ENCODE results near the gene CRY1. TPM values are rescaled to one million over a fixed set of nuclear protein-coding genes. Genes with fewer than 3 reads are reported as not detected.
"Not testable (repeated sequence)": the region's sequence is repeated elsewhere in the genome, so short reads cannot be mapped to it uniquely, and the experiment has no call there.

The CRY1 gene
- total RNA-seq, 1 experiment from 2014 or later: 38.0 TPM

DNA sequence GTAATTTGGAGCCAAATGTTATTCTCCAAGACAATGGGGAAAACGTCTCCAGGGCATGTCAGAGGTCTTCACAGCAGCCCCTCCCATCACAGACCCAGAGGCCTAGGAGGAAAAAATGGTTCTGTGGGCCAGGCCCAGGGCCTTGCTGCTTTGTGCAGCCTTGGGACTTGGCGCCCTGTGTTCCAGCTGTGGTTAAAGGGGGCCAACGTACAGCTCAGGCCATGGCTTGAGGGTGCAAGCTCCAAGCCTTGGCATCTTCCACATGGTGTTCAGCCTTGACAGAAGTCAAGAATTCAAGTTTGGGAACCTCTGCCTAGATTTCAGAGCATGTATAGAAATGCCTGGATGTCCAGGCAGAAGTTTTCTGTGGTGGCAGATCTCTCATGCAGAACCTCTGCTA is 3.2 kb upstream of the CRY1 start:
- H3K27ac ChIP-seq: no peak overlapping the region
- DNase-seq: no peak

DNA sequence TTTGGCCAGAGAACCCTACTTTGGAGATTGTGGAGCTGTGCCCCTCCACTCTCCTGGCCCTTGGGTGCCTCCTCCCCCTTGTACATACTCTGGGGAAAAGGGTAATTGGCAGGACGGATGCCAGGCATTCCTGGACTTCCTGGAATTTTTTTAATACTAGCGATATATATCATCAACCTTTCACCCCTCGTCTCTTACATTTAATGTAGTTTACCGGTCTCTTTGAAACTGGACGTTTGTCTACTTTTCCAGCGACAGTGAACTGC is 767 bp upstream of the CRY1 start:
- DNase-seq: no peak
- H3K9me3 ChIP-seq (replicated peaks): no peaks in the 10 kb centered on the region
- no peaks in the 10 kb centered on the region for H3K27me3 ChIP-seq
- H3K27ac ChIP-seq: peak overlapping the region; percentile 91
- peaks cover 4% of the 10 kb centered on the region for H3K4me1 ChIP-seq
- H3K4me3 ChIP-seq: peak overlapping the region; percentile 76
- H3K36me3 ChIP-seq: no peaks in the 10 kb centered on the region

More for the DNA sequence above, 3.2 kb upstream of the CRY1 start:
- peaks cover 4% of the 10 kb centered on the region for H3K4me1 ChIP-seq
- no peaks in the 10 kb centered on the region for H3K9me3 ChIP-seq (replicated peaks)
- no peaks in the 10 kb centered on the region for H3K36me3 ChIP-seq
- H3K27me3 ChIP-seq: no peaks in the 10 kb centered on the region
- no peak overlapping the region for H3K4me3 ChIP-seq

DNA sequence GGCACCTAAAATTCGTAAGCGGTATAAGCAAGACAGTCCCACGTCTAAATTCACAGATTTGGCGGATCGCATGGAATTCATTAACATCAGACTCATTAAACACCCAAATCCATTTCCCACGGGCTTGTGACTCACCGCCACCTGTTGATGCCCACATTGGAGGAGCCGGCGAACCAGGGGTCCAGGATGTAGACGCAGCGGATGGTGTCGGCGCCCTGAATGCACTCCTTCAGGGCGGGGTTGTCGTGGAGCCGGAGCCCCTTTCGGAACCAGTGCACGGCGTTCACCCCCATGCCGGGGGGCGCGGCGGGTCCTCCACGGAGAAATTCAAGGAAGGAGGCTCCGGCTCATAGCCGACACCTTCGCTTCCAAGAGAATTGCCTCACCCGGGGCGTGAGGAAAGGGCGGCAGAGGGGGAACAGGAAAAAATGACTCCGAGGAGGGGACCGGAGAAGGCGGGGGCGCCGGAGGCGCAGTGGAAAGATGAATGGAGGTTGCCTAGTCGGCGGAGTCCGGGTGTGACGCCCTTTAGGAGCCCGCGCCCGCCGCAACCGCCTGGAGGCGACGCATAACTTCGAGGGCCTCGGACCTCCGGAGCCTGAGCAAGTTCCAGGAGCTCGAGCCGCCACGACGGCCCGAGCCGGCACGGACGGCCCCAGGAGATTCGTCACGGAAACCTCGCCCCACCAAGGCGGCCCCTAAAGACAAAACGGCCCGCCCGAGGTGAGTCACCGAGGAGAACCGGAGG is 506 bp downstream of the CRY1 start:
- peaks cover 4% of the 10 kb centered on the region for H3K4me1 ChIP-seq
- peak overlapping the region; percentile 91 for H3K27ac ChIP-seq
- no peaks in the 10 kb centered on the region for H3K36me3 ChIP-seq
- H3K27me3 ChIP-seq: no peaks in the 10 kb centered on the region
- no peaks in the 10 kb centered on the region; the same call in 1 of the 2 replicates for H3K9me3 ChIP-seq (replicated peaks)
- peak overlapping the region; percentile 76 for H3K4me3 ChIP-seq
- peak; percentile 58 to 70 for DNase-seq

DNA sequence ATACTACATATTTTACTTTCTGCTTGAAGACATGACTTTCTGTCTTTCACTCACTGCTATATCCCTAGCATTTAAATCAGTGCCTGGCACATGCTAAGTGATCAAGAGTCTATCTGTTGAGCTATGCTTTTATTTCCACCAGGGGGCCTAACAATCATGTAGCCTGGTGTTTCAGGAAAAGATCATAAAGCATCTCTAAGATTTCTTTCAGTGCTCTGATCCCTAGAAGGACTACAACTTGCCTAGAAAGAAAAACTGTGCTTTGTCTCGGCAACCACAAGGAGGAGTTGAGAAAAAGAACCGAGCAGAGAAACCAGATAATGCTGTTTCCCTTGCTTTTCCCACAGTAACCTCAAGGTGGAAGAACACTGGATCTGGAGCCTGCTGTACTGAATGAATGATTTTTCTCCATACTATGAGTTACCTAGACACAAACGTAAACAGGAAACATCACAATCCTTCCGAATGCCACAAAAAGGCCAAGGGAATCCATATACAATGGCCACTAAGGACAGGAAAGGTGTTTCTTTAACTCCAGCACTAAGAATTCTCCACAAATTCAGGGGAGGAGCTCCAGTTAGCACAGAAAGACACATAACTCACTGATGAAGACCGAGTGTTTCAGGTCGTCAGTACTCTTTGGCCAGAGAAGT is 1.2 kb downstream of the CRY1 start:
- no peaks in the 10 kb centered on the region for H3K36me3 ChIP-seq
- H3K4me3 ChIP-seq: peak overlapping the region; percentile 76
- H3K9me3 ChIP-seq (replicated peaks): no peaks in the 10 kb centered on the region; the same call in 1 of the 2 replicates
- H3K27ac ChIP-seq: peak overlapping the region; percentile 91
- H3K27me3 ChIP-seq: no peaks in the 10 kb centered on the region
- peak; percentile 44 to 82 for DNase-seq
- peaks cover 4% of the 10 kb centered on the region for H3K4me1 ChIP-seq

DNA sequence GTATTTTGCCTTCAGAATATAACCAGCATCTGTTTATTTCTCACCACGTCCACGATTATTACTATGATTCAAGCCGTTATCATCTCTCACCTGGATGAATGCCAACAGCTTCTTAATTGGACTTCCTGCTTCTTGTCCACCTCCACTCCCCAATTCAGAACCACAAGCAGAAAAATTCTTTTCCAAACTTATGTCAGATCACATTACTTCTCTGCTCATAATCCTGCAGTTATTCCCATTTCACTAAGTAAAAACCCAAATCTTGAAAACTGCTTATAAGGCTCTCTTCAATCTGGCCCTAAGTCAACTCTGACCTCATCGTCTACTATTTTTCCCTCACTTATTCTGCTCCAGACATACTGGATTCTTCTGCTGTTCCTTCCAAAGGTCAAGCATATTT is 2.0 kb downstream of the CRY1 start:
- Histone ChIP-seq H3K4me1 (peaks cover 4% of the 10 kb centered on the region), H3K27ac (peak overlapping the region; percentile 91; the same call in 1 of the 2 replicates), H3K36me3 (no peaks in the 10 kb centered on the region), H3K27me3 (no peaks in the 10 kb centered on the region), H3K4me3 (peak overlapping the region; percentile 76), H3K9me3 (replicated peaks) (no peaks in the 10 kb centered on the region; the same call in 1 of the 2 replicates)
- DNase-seq: peak in 1 of 2 experiments; percentile 17

DNA sequence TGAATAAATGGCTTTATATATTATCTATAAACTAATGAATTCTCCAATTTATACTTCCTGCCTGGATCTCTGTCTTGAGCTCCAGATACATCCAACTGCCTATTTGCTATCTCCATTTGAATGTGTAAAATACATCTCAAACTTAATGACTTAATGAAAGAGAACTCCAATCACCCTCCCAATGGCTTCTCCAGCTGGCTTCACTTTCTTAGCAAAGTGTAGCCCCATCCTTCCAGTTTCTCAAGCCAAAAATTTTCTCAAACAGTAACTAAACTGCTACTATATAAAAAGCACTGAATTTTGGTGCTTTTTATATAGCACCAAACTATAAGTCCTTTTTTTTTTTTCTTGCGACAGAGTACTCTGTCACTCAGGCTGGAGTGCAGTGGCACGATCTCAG is 2.6 kb downstream of the CRY1 start:
- H3K27me3 ChIP-seq: no peaks in the 10 kb centered on the region
- no peak overlapping the region for H3K27ac ChIP-seq
- no peak overlapping the region for H3K4me3 ChIP-seq
- peaks cover 4% of the 10 kb centered on the region for H3K4me1 ChIP-seq
- DNase-seq: no peak
- H3K36me3 ChIP-seq: no peaks in the 10 kb centered on the region
- H3K9me3 ChIP-seq (replicated peaks): no peaks in the 10 kb centered on the region; the same call in 1 of the 2 replicates

DNA sequence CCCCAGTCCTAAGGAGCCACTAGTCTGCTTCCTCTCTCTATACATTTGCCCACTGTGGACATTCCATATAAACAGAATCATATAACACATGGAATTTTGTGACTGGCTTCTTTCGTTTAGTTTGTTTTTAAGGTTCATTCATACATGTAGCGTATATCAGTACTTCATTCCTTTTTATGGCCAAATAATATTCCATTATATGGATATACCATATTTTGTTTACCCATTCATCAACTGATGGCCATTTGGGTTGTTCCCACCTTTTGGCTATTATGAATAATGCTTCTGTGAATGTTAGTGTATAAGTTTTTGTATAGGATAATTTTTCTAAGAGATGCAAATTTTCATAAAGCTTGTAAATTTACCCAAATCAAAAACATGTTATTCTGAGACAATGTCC is 4.4 kb downstream of the CRY1 start:
- Histone ChIP-seq H3K27me3 (no peaks in the 10 kb centered on the region), H3K36me3 (no peaks in the 10 kb centered on the region), H3K4me3 (no peak overlapping the region), H3K4me1 (no peaks in the 10 kb centered on the region; the same call in 1 of the 2 replicates), H3K9me3 (replicated peaks) (no peaks in the 10 kb centered on the region; the same call in 1 of the 2 replicates), H3K27ac (no peak overlapping the region)
- DNase-seq: no peak

DNA sequence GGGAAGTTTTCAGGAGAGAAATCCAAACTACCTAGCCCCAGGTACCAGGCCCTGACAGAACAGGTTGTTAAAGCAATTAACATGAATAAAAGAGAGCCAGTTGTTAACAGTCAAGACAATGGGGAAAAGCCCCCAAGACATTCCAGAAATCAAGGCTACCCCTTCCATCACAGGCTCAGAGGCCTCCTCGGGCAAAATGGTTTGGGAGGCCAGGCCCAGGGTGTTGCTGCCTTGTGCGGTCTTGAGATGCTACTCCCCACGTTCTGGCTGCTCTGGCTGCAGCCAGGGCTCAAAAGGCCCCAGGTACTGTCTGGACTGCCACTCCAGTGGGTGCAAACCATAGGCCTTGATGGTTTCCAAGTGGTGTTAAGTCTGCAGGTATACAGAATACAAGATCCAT is 7.0 kb downstream of the CRY1 start:
- Histone ChIP-seq H3K27ac (no peak overlapping the region), H3K27me3 (no peaks in the 10 kb centered on the region), H3K36me3 (no peaks in the 10 kb centered on the region), H3K4me3 (no peak overlapping the region), H3K4me1 (no peaks in the 10 kb centered on the region; the same call in 1 of the 2 replicates), H3K9me3 (replicated peaks) (no peaks in the 10 kb centered on the region; the same call in 1 of the 2 replicates)
- DNase-seq: no peak

DNA sequence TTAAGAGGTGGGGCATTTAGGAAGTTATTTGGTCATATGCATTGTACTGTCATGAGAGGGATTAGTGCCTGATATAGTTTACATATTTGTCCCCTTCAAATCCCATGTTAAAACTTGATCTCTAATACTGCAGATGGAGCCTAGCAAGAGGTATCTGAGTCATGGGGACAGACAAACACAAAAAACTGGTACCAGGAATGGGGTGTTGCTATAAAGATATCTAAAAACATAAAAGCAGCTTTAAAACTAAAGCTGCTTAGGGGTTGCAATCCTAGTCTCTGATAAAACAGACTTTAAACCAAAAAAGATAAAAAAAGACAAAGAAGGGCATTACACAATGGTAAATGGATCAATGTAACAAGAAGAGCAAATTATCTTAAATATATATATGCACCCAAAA is 11.6 kb downstream of the CRY1 start:
- Histone ChIP-seq H3K27ac (no peak overlapping the region), H3K27me3 (no peaks in the 10 kb centered on the region), H3K4me3 (no peak overlapping the region), H3K36me3 (no peaks in the 10 kb centered on the region), H3K9me3 (replicated peaks) (no peaks in the 10 kb centered on the region), H3K4me1 (no peaks in the 10 kb centered on the region)
- no peak for DNase-seq

DNA sequence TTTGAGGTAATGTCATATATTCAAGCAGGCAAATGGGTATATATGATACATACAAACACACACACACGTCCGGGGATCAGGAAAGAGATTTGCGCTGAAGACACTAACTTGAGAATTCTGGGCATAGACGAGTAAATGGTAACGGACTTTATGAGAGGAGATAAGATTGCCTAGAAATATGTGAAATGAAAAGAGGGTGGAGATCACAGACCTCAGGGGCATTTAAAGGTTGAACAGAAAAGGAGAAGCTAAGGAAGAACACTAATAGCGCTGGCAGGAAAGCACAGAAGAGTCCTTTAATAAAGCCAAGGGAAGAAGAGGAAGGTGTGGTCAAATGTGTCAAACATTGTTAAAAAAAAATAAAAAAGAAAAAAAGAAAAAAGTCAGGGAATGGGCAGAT is 13.1 kb downstream of the CRY1 start:
- no peak overlapping the region for H3K4me3 ChIP-seq
- H3K27ac ChIP-seq: no peak overlapping the region
- no peaks in the 10 kb centered on the region for H3K27me3 ChIP-seq
- DNase-seq: no peak
- no peaks in the 10 kb centered on the region for H3K36me3 ChIP-seq
- H3K4me1 ChIP-seq: no peaks in the 10 kb centered on the region
- H3K9me3 ChIP-seq (replicated peaks): no peaks in the 10 kb centered on the region

DNA sequence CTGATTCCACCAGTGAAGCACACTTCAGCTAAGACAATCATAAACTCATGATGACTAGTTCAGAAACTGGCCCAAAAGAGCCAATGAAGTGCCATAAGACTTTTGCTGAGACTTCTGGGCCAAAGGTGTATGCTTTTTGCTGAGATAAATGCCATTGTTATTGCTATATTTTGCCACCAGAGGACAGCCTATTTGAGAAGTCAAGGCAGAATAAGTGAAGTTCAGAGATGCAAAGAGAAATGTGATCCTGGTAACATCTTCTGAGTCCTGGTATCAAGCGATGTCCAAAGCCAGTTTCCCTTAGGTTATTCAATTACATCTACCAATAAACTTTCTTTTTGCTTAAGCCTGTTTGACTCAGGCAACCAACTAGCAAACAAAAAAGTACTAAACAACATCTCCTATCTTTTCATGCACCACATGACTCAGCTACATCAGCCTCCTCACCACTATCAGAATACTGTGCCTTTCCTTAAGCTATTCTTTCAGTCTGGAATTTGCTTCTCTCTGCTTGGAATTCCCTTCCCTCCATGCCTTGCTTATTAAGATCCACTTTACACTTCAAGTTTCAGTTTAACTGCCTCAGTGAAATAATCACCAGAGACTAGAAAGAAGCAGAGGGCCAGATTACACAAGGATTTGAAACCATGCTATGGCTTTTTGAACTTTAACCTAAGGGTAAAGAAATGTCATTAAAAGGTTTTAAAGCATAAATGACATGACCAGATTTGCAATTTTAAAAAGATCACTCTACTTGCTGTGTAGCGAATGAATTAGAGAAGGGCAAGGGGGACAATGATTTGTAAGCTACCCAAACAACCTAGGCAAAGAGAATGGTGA is 14.0 kb downstream of the CRY1 start:
- Histone ChIP-seq H3K4me3 (no peak overlapping the region), H3K27me3 (no peaks in the 10 kb centered on the region), H3K4me1 (no peaks in the 10 kb centered on the region), H3K36me3 (no peaks in the 10 kb centered on the region), H3K27ac (no peak overlapping the region), H3K9me3 (replicated peaks) (no peaks in the 10 kb centered on the region)
- peak in 1 of 2 experiments; percentile 6 for DNase-seq

DNA sequence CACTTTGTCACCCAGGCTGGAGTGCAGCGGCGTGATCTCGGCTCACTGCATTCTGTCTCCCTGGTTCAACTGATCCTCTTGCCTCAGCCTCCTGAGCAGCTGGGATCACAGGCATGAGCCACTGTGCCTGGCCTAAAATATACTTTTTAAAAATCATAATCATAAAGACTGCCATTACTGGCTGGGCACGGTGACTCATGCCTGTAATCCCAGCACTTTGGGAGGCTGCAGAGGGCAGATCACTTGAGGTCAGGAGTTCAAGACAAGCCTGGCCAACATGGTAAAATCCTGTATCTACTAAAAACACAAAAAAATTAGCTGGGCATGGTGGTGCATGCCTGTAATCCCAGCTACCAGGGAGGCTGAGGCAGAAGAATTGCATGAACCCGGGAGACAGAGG is 20.1 kb downstream of the CRY1 start:
- not testable (repeated sequence) for H3K4me1 ChIP-seq; H3K27ac ChIP-seq; DNase-seq; H3K27me3 ChIP-seq; H3K9me3 ChIP-seq (replicated peaks); H3K36me3 ChIP-seq; H3K4me3 ChIP-seq

DNA sequence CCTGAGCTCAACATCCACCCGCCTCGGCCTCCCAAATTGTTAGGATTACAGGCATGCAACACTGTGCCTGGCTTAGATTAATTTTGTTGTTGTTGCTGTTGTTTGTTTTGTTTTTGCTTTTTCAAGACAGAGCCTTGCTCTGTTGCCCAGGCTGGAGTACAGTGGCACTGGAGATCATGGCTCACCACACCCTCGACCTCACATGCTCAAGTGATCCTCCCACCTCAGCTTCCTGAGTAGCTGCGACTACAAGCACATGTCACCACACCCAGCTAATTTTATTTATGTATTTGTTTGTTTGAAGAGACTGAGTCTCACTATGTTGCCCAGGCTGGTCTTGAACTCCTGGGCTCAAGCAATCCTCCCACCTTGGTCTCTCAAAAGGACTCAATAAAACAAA is 26.7 kb downstream of the CRY1 start:
- H3K36me3 ChIP-seq: no peaks in the 10 kb centered on the region
- H3K27ac ChIP-seq: no peak overlapping the region
- no peak for DNase-seq
- no peak overlapping the region for H3K4me3 ChIP-seq
- H3K27me3 ChIP-seq: no peaks in the 10 kb centered on the region
- no peaks in the 10 kb centered on the region for H3K4me1 ChIP-seq
- H3K9me3 ChIP-seq (replicated peaks): no peaks in the 10 kb centered on the region

DNA sequence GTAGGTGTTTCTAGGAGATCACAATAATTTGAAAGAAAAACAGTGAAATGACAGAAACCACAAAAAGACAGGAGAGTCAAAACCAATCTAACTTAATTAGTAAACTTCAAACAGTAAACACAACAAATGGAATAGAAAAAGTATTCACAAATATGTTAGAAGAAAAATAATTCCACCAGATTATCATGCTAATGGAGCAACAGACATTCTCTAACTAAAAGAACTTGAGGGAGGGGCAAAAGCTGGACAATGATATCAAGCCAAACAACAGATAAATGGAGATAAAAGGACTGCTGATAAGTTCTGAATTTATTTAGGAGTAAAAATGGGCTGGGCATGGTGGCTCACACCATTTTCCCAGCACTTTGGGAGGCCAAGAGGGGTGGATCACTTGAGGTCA is 28.7 kb downstream of the CRY1 start:
- H3K27ac ChIP-seq: no peak overlapping the region
- DNase-seq: no peak
- H3K4me3 ChIP-seq: no peak overlapping the region
- H3K27me3 ChIP-seq: no peaks in the 10 kb centered on the region
- no peaks in the 10 kb centered on the region for H3K4me1 ChIP-seq
- no peaks in the 10 kb centered on the region for H3K9me3 ChIP-seq (replicated peaks)
- H3K36me3 ChIP-seq: no peaks in the 10 kb centered on the region

DNA sequence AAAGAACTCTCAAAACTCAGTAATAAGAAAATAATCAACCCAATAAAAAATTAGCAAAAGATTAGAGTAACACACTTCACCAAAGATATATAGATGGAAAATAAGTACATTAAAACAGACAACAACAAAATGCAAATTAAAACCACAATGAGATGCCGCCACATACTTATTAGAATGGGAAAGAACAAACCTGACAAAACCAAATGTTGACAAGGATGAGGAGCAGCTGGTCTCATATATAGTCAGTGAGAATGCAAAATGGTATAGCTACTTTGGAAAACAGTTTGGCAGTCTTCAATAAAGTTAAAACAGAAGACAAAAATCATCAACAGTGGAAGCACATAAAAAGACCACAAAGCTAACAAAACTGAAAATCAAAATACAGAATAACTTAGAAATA is 29.1 kb downstream of the CRY1 start:
- Histone ChIP-seq H3K27me3 (no peaks in the 10 kb centered on the region), H3K4me3 (no peak overlapping the region), H3K27ac (no peak overlapping the region), H3K9me3 (replicated peaks) (no peaks in the 10 kb centered on the region), H3K36me3 (no peaks in the 10 kb centered on the region), H3K4me1 (no peaks in the 10 kb centered on the region)
- DNase-seq: no peak
